Stimulated activated effector memory CD8-positive, alpha-beta T cell treated with anti-CD3 and anti-CD28 coated beads, Interleukin-12 subunit alpha, Interleukin-12 subunit beta, amount 100 ng/mL, for 72 hours (primary cell): ENCODE results near the gene MCOLN3.
A peak's percentile ranks its signal among the peaks of the same experiment; 100 is the strongest.

Experiments
- ATAC-seq: fragments of 150-1000 bp; cut with Tn5 transposase; 2 replicates; pipeline ENCODE4 v1.10.0; 2021
- DNase-seq, 2 donors: peaks; one replicate each; pipeline ENCODE4 v3.0.0; 2021 to 2022; ENCODE audit warnings: low spot score in 2 of 2
- H3K27ac Mint-ChIP-seq: one replicate; pipeline ENCODE4 v1.8.0; 2022; ENCODE audit warnings: mild to moderate bottlenecking, mixed read lengths
- H3K36me3 Mint-ChIP-seq: one replicate; pipeline ENCODE4 v1.8.0; 2022; ENCODE audit warnings: mild to moderate bottlenecking, mixed read lengths
- H3K4me1 Mint-ChIP-seq: one replicate; pipeline ENCODE4 v1.8.0; 2022; ENCODE audit warnings: mixed read lengths
- H3K4me3 Mint-ChIP-seq: one replicate; pipeline ENCODE4 v1.8.0; 2022; ENCODE audit warnings: mild to moderate bottlenecking, mixed read lengths
- H3K9me3 Mint-ChIP-seq: one replicate; pipeline ENCODE4 v1.8.0; 2022; ENCODE audit warnings: mixed read lengths

Gene MCOLN3

GRCh38 chr1:84985365-84985764 is 62.9 kb downstream of the MCOLN3 start:
- Mint-ChIP-seq H3K4me3 (no peak overlapping the region), H3K27ac (no peak overlapping the region), H3K4me1 (peaks cover 30% of the 10 kb centered on the region), H3K36me3 (peaks cover 52% of the 10 kb centered on the region), H3K9me3 (peaks cover 5% of the 10 kb centered on the region)
- DNase-seq (no peak), ATAC-seq (no peak)

GRCh38 chr1:84982395-84982794 is 65.9 kb downstream of the MCOLN3 start:
- Mint-ChIP-seq H3K36me3 (peaks cover 47% of the 10 kb centered on the region), H3K9me3 (peaks cover 5% of the 10 kb centered on the region), H3K27ac (no peak overlapping the region), H3K4me1 (peaks cover 46% of the 10 kb centered on the region), H3K4me3 (no peak overlapping the region)
- no peak for DNase-seq
- no peak for ATAC-seq

- Mint-ChIP-seq H3K4me3 (peak overlapping the region; percentile 9), H3K36me3 (peaks cover 31% of the 10 kb centered on the region), H3K9me3 (no peaks in the 10 kb centered on the region), H3K27ac (peak overlapping the region; percentile 10), H3K4me1 (peaks cover 78% of the 10 kb centered on the region)
- DNase-seq (no peak), ATAC-seq (peak; percentile 51)
These were observed 73.3 kb downstream of the MCOLN3 start for GRCh38 chr1:84975035-84975434.

- peaks cover 78% of the 10 kb centered on the region for H3K4me1 Mint-ChIP-seq
- ATAC-seq, result no peak
- peak overlapping the region; percentile 10 for H3K27ac Mint-ChIP-seq
- H3K9me3 Mint-ChIP-seq, result no peaks in the 10 kb centered on the region
- H3K4me3 Mint-ChIP-seq, result peak overlapping the region; percentile 45
- no peak for DNase-seq
- peaks cover 44% of the 10 kb centered on the region for H3K36me3 Mint-ChIP-seq
These were observed 74.6 kb downstream of the MCOLN3 start for GRCh38 chr1:84973498-84974334.

GRCh38 chr1:84972377-84972987 is 75.8 kb downstream of the MCOLN3 start:
- DNase-seq (no peak), ATAC-seq (no peak)
- Mint-ChIP-seq H3K36me3 (peaks cover 47% of the 10 kb centered on the region), H3K4me3 (peak overlapping the region; percentile 45), H3K4me1 (peaks cover 81% of the 10 kb centered on the region), H3K9me3 (no peaks in the 10 kb centered on the region), H3K27ac (peak overlapping the region; percentile 53)

- Mint-ChIP-seq H3K36me3 (peaks cover 47% of the 10 kb centered on the region), H3K4me3 (peak overlapping the region; percentile 45), H3K27ac (peak overlapping the region; percentile 53), H3K9me3 (no peaks in the 10 kb centered on the region), H3K4me1 (peaks cover 85% of the 10 kb centered on the region)
- DNase-seq, result no peak
- ATAC-seq, result no peak
These were observed 76.3 kb downstream of the MCOLN3 start for GRCh38 chr1:84971957-84972356.

- peak overlapping the region; percentile 51 for H3K4me3 Mint-ChIP-seq
- no peaks in the 10 kb centered on the region for H3K9me3 Mint-ChIP-seq
- peak overlapping the region; percentile 68 for H3K27ac Mint-ChIP-seq
- ATAC-seq (peak; percentile 93), DNase-seq (peak; percentile 31 to 85)
- H3K4me1 Mint-ChIP-seq, result peaks cover 70% of the 10 kb centered on the region
- peaks cover 52% of the 10 kb centered on the region for H3K36me3 Mint-ChIP-seq
These were observed 78.6 kb downstream of the MCOLN3 start for GRCh38 chr1:84969489-84970250.

GRCh38 chr1:84968865-84969264 is 79.4 kb downstream of the MCOLN3 start:
- Mint-ChIP-seq H3K4me1 (peaks cover 62% of the 10 kb centered on the region), H3K9me3 (no peaks in the 10 kb centered on the region), H3K27ac (peak overlapping the region; percentile 68), H3K36me3 (peaks cover 52% of the 10 kb centered on the region), H3K4me3 (no peak overlapping the region)
- DNase-seq (no peak), ATAC-seq (no peak)

- no peak for ATAC-seq
- H3K36me3 Mint-ChIP-seq, result peaks cover 60% of the 10 kb centered on the region
- peak overlapping the region; percentile 74 for H3K27ac Mint-ChIP-seq
- H3K4me3 Mint-ChIP-seq, result no peak overlapping the region
- H3K4me1 Mint-ChIP-seq, result peaks cover 54% of the 10 kb centered on the region
- no peaks in the 10 kb centered on the region for H3K9me3 Mint-ChIP-seq
- no peak for DNase-seq
These were observed 80.2 kb downstream of the MCOLN3 start for GRCh38 chr1:84968101-84968500.
